Activated CD8-positive, alpha-beta memory T cell treated with anti-CD3 and anti-CD28 coated beads, Interleukin-2, amount 10 ng/mL, durations not matched to agents 7 days and 5 days (primary cell): ENCODE data around the gene FGF11. TPM values are rescaled to one million over a fixed set of nuclear protein-coding genes. Genes with fewer than 3 reads are reported as not detected.

Experiments used
- ATAC-seq: fragments of 150-1000 bp; cut with Tn5 transposase; one replicate; pipeline ENCODE4 v1.10.0; 2021; ENCODE audit warnings: moderate library complexity
- CTCF ChIA-PET: fragments of 350-600 bp; sonication (Branson Sonifier 250); formaldehyde crosslinking; loops from one replicate; lab custom pipeline; 2021; ENCODE audit warnings: antibody characterized with exemption; lab: Charles Lee
- DNase-seq: peaks from one replicate; pipeline ENCODE4 v3.0.0-alpha.2; 2020
- H3K27ac Mint-ChIP-seq: one replicate; pipeline ENCODE4 v1.8.0; 2021; ENCODE audit warnings: mild to moderate bottlenecking, mixed read lengths
- H3K27me3 Mint-ChIP-seq: one replicate; pipeline ENCODE4 v1.8.0; 2021; ENCODE audit warnings: mixed read lengths
- H3K36me3 Mint-ChIP-seq: one replicate; pipeline ENCODE4 v1.8.0; 2021; ENCODE audit warnings: mild to moderate bottlenecking, mixed read lengths
- H3K4me1 Mint-ChIP-seq: one replicate; pipeline ENCODE4 v1.8.0; 2021; ENCODE audit warnings: mixed read lengths
- H3K4me3 Mint-ChIP-seq: one replicate; pipeline ENCODE4 v1.8.0; 2021; ENCODE audit warnings: mild to moderate bottlenecking, moderate library complexity, mixed read lengths
- H3K9me3 Mint-ChIP-seq: one replicate; pipeline ENCODE4 v1.8.0; 2022; ENCODE audit warnings: low read depth, mixed read lengths
- total RNA-seq, 2 experiments: library from RNA; stranded (reverse); gene quantifications; one replicate each; pipeline ENCODE4 v1.2.3, GENCODE V29; 2021

Gene FGF11
- total RNA-seq, 2 experiments from 2014 or later, result 3.6 to 4.1 TPM

DNA sequence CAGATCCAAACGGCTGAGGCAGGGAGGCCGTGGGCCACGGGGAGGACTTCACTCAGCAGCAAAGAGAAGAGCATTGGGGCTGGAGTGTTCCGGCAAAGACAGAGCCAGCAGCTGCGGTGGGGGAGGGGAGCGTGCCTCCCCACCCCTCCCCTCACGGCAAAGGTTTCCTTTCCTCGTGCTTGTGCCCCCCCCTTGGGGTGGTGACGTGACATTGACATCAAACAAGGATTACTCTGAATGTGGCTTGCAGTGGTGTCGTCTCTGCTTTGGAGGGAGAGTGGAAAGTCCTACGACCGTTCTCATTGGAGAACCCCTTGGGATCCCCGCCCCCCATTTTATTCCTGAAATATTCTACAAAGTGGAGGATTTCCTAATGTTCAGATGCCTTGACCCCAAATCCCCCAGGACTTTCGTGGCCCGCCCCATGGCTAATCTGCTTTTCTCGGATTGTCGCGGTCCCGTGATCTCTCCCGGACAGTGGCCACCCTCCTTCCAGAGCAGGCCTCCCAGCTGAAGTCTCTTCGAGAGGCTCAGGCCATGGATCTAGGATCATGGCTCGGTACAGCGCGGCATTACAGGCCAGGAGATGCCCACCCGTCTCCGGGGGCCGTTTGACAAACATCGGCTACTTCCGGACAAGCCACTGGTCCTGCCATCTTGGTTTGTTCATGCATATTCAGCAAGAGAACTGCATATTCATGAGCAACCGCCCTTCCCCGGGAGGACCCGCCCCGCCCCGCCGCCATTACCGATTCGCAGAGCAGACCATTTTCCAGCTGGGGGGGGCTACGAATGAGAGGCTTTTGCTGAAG, 44.1 kb downstream of the FGF11 start:
- Mint-ChIP-seq H3K4me1 (peaks cover 63% of the 10 kb centered on the region), H3K9me3 (no peaks in the 10 kb centered on the region), H3K27me3 (no peaks in the 10 kb centered on the region), H3K27ac (peak overlapping the region; percentile 100), H3K36me3 (peaks cover 26% of the 10 kb centered on the region), H3K4me3 (peak overlapping the region; percentile 90)
- CTCF ChIA-PET, result interaction anchor here (1.0 to 2.6 kb wide), 5 partner anchors 27 to 204 kb away, joined by 3 to 8 read pairs (median 4); partner anchors contain the start of genes TMEM102, TP53 and WRAP53
- DNase-seq (peak; percentile 97), ATAC-seq (peak; percentile 59)

DNA sequence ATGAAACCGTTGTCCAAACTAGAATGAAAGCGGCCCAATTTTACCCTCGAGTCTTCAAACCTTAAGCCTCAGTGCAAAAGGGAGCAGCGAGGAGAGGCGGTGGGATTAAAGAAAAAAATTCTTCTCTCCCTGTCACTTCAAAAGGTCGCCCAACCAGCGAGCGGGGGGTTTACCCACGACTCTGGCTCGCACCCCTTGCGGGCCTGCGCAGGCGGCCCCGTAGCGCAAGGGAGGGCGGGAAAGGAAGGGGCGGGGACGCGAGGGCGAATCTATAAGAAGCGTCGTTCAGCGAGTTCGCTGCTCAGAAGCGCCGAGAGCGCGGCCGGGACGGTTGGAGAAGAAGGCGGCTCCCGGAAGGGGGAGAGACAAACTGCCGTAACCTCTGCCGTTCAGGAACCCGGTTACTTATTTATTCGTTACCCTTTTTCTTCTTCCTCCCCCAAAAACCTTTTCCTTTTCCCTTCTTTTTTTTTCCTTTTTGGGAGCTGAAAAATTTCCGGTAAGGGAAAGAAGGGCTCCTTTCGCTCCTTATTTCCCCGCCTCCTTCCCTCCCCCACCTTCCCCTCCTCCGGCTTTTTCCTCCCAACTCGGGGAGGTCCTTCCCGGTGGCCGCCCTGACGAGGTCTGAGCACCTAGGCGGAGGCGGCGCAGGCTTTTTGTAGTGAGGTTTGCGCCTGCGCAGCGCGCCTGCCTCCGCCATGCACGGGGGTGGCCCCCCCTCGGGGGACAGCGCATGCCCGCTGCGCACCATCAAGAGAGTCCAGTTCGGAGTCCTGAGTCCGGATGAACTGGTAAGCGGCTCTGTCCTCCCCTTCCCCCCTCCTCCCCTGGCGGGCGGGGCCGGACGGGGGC, 45.0 kb downstream of the FGF11 start, which contains the start of gene POLR2A:
Gene POLR2A, plus strand, starts transcription at position 300 of the 852 bp plus-strand sequence.
- H3K9me3 Mint-ChIP-seq, result no peaks in the 10 kb centered on the region
- DNase-seq, result peak; percentile 98
- H3K36me3 Mint-ChIP-seq, result peaks cover 30% of the 10 kb centered on the region
- CTCF ChIA-PET, result interaction anchor here (1.0 to 3.9 kb wide), 7 partner anchors 27 to 203 kb away, joined by 3 to 41 read pairs (median 4); partner anchors contain the start of genes FGF11, TMEM102, TP53 and WRAP53
- ATAC-seq, result peak; percentile 69
- H3K27me3 Mint-ChIP-seq, result no peaks in the 10 kb centered on the region
- peaks cover 67% of the 10 kb centered on the region for H3K4me1 Mint-ChIP-seq
- peak within 1 kb of the TSS; percentile 100 for H3K27ac Mint-ChIP-seq
- H3K4me3 Mint-ChIP-seq, result peak within 1 kb of the TSS; percentile 90

GRCh38 chr17:7484919-7485377, 45.6 kb downstream of the FGF11 start:
- H3K4me3 Mint-ChIP-seq, result peak overlapping the region; percentile 90
- no peak for DNase-seq
- no peak for ATAC-seq
- peak overlapping the region; percentile 100 for H3K27ac Mint-ChIP-seq
- no peaks in the 10 kb centered on the region for H3K9me3 Mint-ChIP-seq
- H3K36me3 Mint-ChIP-seq, result peaks cover 29% of the 10 kb centered on the region
- no peaks in the 10 kb centered on the region for H3K27me3 Mint-ChIP-seq
- CTCF ChIA-PET, result interaction anchor here (1.2 to 3.9 kb wide), 8 partner anchors 27 to 202 kb away, joined by 3 to 41 read pairs (median 8); partner anchors contain the start of genes FGF11, SENP3, TMEM102 and TP53
- H3K4me1 Mint-ChIP-seq, result peaks cover 70% of the 10 kb centered on the region

DNA sequence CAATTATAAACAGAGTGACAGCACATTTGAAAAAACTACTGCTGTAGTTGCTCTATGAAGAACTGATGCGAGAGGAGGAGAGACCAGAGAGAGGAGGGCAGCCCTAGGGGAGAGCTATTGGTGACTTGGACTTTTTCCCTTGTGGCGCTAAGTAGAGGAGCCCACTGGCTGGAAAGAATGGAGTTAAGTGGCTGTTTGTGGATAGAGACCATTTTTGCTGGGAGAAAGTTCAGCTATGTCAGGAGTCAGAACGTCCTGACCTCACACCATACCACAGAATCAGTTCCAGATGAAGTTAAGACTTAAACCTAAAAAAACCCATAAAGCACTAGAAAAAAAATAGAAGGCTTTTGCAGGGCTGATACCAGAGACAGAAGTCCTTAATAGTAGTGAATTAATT, 46.9 kb downstream of the FGF11 start:
- H3K27ac Mint-ChIP-seq, result peak overlapping the region; percentile 74
- DNase-seq (no peak), ATAC-seq (no peak)
- H3K4me1 Mint-ChIP-seq, result peaks cover 67% of the 10 kb centered on the region
- CTCF ChIA-PET, result interaction anchor here (0.7 to 3.9 kb wide), 8 partner anchors 10 to 130 kb away, joined by 3 to 41 read pairs (median 7); partner anchors contain the start of genes FGF11, SENP3 and TMEM102
- H3K9me3 Mint-ChIP-seq, result no peaks in the 10 kb centered on the region
- peak overlapping the region; percentile 90 for H3K4me3 Mint-ChIP-seq
- peaks cover 34% of the 10 kb centered on the region for H3K36me3 Mint-ChIP-seq
- H3K27me3 Mint-ChIP-seq, result no peaks in the 10 kb centered on the region

- CTCF ChIA-PET, result interaction anchor here (1.0 to 3.1 kb wide), 3 partner anchors 25 to 70 kb away, joined by 3 to 12 read pairs (median 7); no protein-coding TSS in a partner anchor
- no peak overlapping the region for H3K4me3 Mint-ChIP-seq
- H3K27me3 Mint-ChIP-seq, result no peaks in the 10 kb centered on the region
- H3K36me3 Mint-ChIP-seq, result peaks cover 55% of the 10 kb centered on the region
- ATAC-seq (no peak), DNase-seq (no peak)
- H3K9me3 Mint-ChIP-seq, result no peaks in the 10 kb centered on the region
- H3K27ac Mint-ChIP-seq, result peak overlapping the region; percentile 16
- peaks cover 66% of the 10 kb centered on the region for H3K4me1 Mint-ChIP-seq
These were observed 50.8 kb downstream of the FGF11 start for GRCh38 chr17:7490144-7490543.

GRCh38 chr17:7491583-7491982, 52.3 kb downstream of the FGF11 start:
- no peaks in the 10 kb centered on the region for H3K27me3 Mint-ChIP-seq
- CTCF ChIA-PET, result interaction anchor here (1.1 to 3.1 kb wide), 3 partner anchors 24 to 69 kb away, joined by 5 to 12 read pairs (median 7); no protein-coding TSS in a partner anchor
- ATAC-seq (no peak), DNase-seq (no peak)
- peaks cover 58% of the 10 kb centered on the region for H3K4me1 Mint-ChIP-seq
- H3K36me3 Mint-ChIP-seq, result peaks cover 58% of the 10 kb centered on the region
- H3K4me3 Mint-ChIP-seq, result no peak overlapping the region
- H3K9me3 Mint-ChIP-seq, result no peaks in the 10 kb centered on the region
- H3K27ac Mint-ChIP-seq, result peak overlapping the region; percentile 26

DNA sequence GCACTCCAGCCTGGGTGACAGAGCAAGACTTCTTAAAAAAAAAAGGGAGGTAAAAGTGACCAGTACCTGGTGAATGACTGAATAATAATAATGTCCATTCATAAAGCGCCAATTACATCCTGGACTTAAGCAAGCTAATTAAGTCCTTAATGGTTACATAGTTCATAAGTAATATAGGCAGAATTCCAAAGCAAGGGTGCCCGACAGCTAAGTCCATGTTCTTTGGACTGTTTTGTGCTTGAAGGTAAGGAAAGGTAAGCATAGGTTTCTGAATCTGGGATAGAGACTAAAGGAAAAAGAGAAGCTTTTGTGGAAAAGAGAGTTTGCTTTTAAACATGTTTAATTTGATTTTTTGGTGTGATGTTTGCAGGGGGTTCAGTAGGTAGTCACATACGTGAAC, 54.6 kb downstream of the FGF11 start:
- Mint-ChIP-seq H3K27ac (no peak overlapping the region), H3K4me1 (peaks cover 38% of the 10 kb centered on the region), H3K36me3 (peaks cover 66% of the 10 kb centered on the region), H3K27me3 (no peaks in the 10 kb centered on the region), H3K4me3 (no peak overlapping the region), H3K9me3 (no peaks in the 10 kb centered on the region)
- CTCF ChIA-PET, result interaction anchor here (2.0 kb wide), 1 partner anchor 193 kb away, joined by 5 read pairs; the partner anchor contains the start of gene TP53
- DNase-seq, result no peak
- ATAC-seq, result no peak

Other genes with a start within 250 kb of the FGF11 start
- 1 to 10 TPM; 4.9 to 5.3 TPM for gene DLG4, start 219.7 kb upstream of the FGF11 start, total RNA-seq
- gene ACADVL, start 219.6 kb upstream of the FGF11 start, total RNA-seq, result 100 to 1,000 TPM; 411 to 423 TPM
- gene DVL2, start 205.0 kb upstream of the FGF11 start, total RNA-seq, result 10 to 100 TPM; 52.7 to 62.0 TPM
- gene PHF23, start 200.1 kb upstream of the FGF11 start, total RNA-seq, result 10 to 100 TPM; 42.1 to 53.2 TPM
- 100 to 1,000 TPM; 207 to 231 TPM for gene GABARAP, start 197.1 kb upstream of the FGF11 start, total RNA-seq
- 100 to 1,000 TPM; 162 to 192 TPM for gene CTDNEP1, start 187.8 kb upstream of the FGF11 start, total RNA-seq
- 10 to 100 TPM; 56.5 to 70.4 TPM for gene ELP5, start 187.3 kb upstream of the FGF11 start, total RNA-seq
- gene CLDN7, start 177.0 kb upstream of the FGF11 start, total RNA-seq, result 1 to 10 TPM in 1 of 2 experiments, under 1 TPM in 1; 0.66 to 1.9 TPM
- not detected for gene SLC2A4, start 157.8 kb upstream of the FGF11 start, total RNA-seq
- 1 to 10 TPM in 1 of 2 experiments, under 1 TPM in 1; 0.35 to 1.4 TPM for gene YBX2, start 144.9 kb upstream of the FGF11 start, total RNA-seq
- 100 to 1,000 TPM; 575 to 853 TPM for gene EIF5A, start 131.9 kb upstream of the FGF11 start, total RNA-seq
- 10 to 100 TPM; 83.7 to 85.1 TPM for gene GPS2, start 124.2 kb upstream of the FGF11 start, total RNA-seq
- gene NEURL4, start 110.2 kb upstream of the FGF11 start, total RNA-seq, result 10 to 100 TPM; 43.7 to 44.8 TPM
- 100 to 1,000 TPM; 594 to 712 TPM for gene ACAP1, start 103.0 kb upstream of the FGF11 start, total RNA-seq
- gene KCTD11, start 87.3 kb upstream of the FGF11 start, total RNA-seq, result 1 to 10 TPM; 6.0 to 6.1 TPM
- gene TMEM95, start 84.4 kb upstream of the FGF11 start, total RNA-seq, result not detected
- gene TNK1, start 58.4 kb upstream of the FGF11 start, total RNA-seq, result under 1 TPM; 0.54 to 0.61 TPM
- gene PLSCR3, start 45.0 kb upstream of the FGF11 start, total RNA-seq, result 10 to 100 TPM; 65.5 to 74.2 TPM
- 10 to 100 TPM; 47.5 to 56.1 TPM for gene TMEM256, start 35.4 kb upstream of the FGF11 start, total RNA-seq
- gene NLGN2, start 31.7 kb upstream of the FGF11 start, total RNA-seq, result 1 to 10 TPM; 2.0 to 3.5 TPM
- gene SPEM1, start 19.2 kb upstream of the FGF11 start, total RNA-seq, result not detected
- gene SPEM2, start 13.9 kb upstream of the FGF11 start, total RNA-seq, result not detected
- not detected for gene SPEM3, start 10.7 kb upstream of the FGF11 start, total RNA-seq
- gene TMEM102, start 4.1 kb upstream of the FGF11 start, total RNA-seq, result 10 to 100 TPM; 13.9 to 16.7 TPM
- gene CHRNB1, start 5.5 kb downstream of the FGF11 start, total RNA-seq, result 10 to 100 TPM; 10.4 to 13.1 TPM
- gene ZBTB4, start 40.1 kb downstream of the FGF11 start, total RNA-seq, result 10 to 100 TPM; 24.5 to 27.7 TPM
- not detected for gene SLC35G6, start 41.9 kb downstream of the FGF11 start, total RNA-seq
- gene POLR2A, start 44.9 kb downstream of the FGF11 start, total RNA-seq, result 100 to 1,000 TPM; 198 to 228 TPM
- gene TNFSF12, start 109.5 kb downstream of the FGF11 start, total RNA-seq, result 10 to 100 TPM; 52.8 to 59.4 TPM
- gene TNFSF13, start 119.2 kb downstream of the FGF11 start, total RNA-seq, result 1 to 10 TPM; 2.2 to 2.5 TPM
- gene SENP3, start 122.4 kb downstream of the FGF11 start, total RNA-seq, result 10 to 100 TPM; 55.7 to 70.9 TPM
- gene CD68, start 140.1 kb downstream of the FGF11 start, total RNA-seq, result 10 to 100 TPM in 1 of 2 experiments, 1 to 10 TPM in 1; 10.0 to 26.7 TPM
- 10 to 100 TPM; 57.6 to 76.9 TPM for gene MPDU1, start 144.3 kb downstream of the FGF11 start, total RNA-seq
- under 1 TPM; 0.21 to 0.35 TPM for gene SOX15, start 150.6 kb downstream of the FGF11 start, total RNA-seq
- gene FXR2, start 175.4 kb downstream of the FGF11 start, total RNA-seq, result 10 to 100 TPM; 30.7 to 40.5 TPM
- 10 to 100 TPM; 21.5 to 28.0 TPM for gene SAT2, start 188.3 kb downstream of the FGF11 start, total RNA-seq
- not detected for gene SHBG, start 190.6 kb downstream of the FGF11 start, total RNA-seq
- gene ATP1B2, start 211.4 kb downstream of the FGF11 start, total RNA-seq, result under 1 TPM in 1 of 2 experiments, not detected in 1; 0.47 TPM
- 100 to 1,000 TPM; 137 to 171 TPM for gene TP53, start 248.0 kb downstream of the FGF11 start, total RNA-seq
- 10 to 100 TPM; 28.0 to 29.0 TPM for gene WRAP53, start 249.0 kb downstream of the FGF11 start, total RNA-seq